Measurements from ENCODE around the gene SDHB. TPM values are rescaled to one million over a fixed set of nuclear protein-coding genes. Genes with fewer than 3 reads are reported as not detected.
A peak's percentile ranks its signal among the peaks of the same experiment; 100 is the strongest.

The SDHB gene
- total and polyA plus RNA-seq, 9 of the 15 experiments (the other 6 are each of a cell fraction or from before 2014, with no cell fraction given): 207 to 554 (median 365) TPM

DNA sequence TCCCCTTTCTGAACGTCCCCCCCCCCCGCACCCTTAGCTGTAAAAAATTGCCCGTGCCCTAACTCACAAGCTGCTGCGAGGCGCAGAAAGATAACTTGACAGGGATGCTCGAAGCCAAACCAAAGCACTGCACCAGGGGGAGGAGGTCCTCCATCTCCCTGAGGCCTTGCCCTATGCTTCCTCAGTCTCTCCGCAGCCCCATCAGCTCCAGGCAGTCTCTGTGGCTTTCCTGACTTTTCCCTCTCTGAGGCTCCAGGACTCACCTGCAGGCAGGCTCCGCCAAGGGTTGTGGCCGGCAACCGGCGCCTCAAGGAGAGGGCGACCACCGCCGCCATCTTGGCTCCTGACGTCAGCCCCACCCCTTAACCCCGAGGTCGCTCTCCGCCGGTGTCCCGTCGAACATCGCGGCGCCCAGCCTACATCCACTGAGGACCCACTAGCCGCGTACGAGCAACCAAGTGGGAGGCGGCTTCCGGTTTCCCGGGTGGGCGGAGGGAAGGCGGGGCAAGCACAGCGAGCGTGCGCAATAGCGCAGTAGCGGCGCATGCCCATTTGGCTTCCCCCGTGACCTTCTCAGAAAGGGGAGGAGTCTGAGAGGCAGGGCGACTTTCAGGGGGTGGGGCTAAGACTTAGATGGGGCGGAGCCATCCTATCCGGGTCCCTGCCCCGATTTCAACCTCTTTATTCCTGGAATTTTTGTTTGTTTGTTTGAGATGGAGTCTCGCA lies at the start of gene SDHB (continued):
- TF ChIP-seq ZNF274 (IDR thresholded peaks at IDR 0.05; ENCODE audit: borderline replicate concordance, low read depth, low read length) (no peak), PHF21A (IDR thresholded peaks at IDR 0.05; ENCODE audit: borderline replicate concordance, low read depth) (no peak), NUFIP1 (IDR thresholded peaks at IDR 0.05; ENCODE audit: partially characterized antibody) (no peak), GTF3C2 (IDR thresholded peaks at IDR 0.05; ENCODE audit: borderline replicate concordance, extremely low read depth, insufficient read length) (no peak), ZBTB40 (IDR thresholded peaks at IDR 0.05) (peak; percentile 85), ZBTB40 (CRISPR knock-in tag; IDR thresholded peaks at IDR 0.05) (no peak), ZNF282 (CRISPR knock-in tag; IDR thresholded peaks at IDR 0.05) (no peak), EHMT2 (IDR thresholded peaks at IDR 0.05) (no peak), ZBED1 (IDR thresholded peaks at IDR 0.05) (0 out of 2 replicates have a peak, but pooled peaks have one; percentile 47), SMARCA4 (IDR thresholded peaks at IDR 0.05) (no peak), CHD1 (IDR thresholded peaks at IDR 0.05; ENCODE audit: low read length) (no peak), ZKSCAN8 (CRISPR knock-in tag; IDR thresholded peaks at IDR 0.05) (no peak), KLF16 (IDR thresholded peaks at IDR 0.05) (no peak), FOXA1 (IDR thresholded peaks at IDR 0.05; ENCODE audit: borderline replicate concordance) (no peak), GATAD2B (IDR thresholded peaks at IDR 0.05; ENCODE audit: borderline replicate concordance) (no peak), ARID2 (IDR thresholded peaks at IDR 0.05) (no peak), SREBF1 (IDR thresholded peaks at IDR 0.05; ENCODE audit: borderline replicate concordance, low read depth, low read length) (no peak), YBX1 (IDR thresholded peaks at IDR 0.05) (no peak), ZSCAN29 (IDR thresholded peaks at IDR 0.05) (no peak)
